Erythroblast (primary cell): Measurements from ENCODE around the gene DRD4.

ENCODE experiments used
- GATA1 ChIP-seq: IDR thresholded peaks from 2 replicates; pipeline ENCODE4 v1.6.1; 2011; ENCODE audit warnings: low read depth, mild to moderate bottlenecking, control low read depth, low read length, moderate library complexity
- POLR2A ChIP-seq: IDR thresholded peaks from 2 replicates; pipeline ENCODE4 v1.6.1; 2011; ENCODE audit warnings: mild to moderate bottlenecking, low read length

GRCh38 chr11:606245-606644 is 30.8 kb upstream of the DRD4 start:
- TF ChIP-seq POLR2A = no peak
- TF ChIP-seq GATA1 = no peak
